H1 (cell line): Measurements from ENCODE around the gene CFAP61. TPM values are rescaled to one million over a fixed set of nuclear protein-coding genes. Genes with fewer than 3 reads are reported as not detected.

ENCODE experiments used
- CTCF ChIA-PET: fragments of 300-600 bp; sonication (Branson Sonifier 250); formaldehyde crosslinking; loops from one replicate; lab custom pipeline; 2021; ENCODE audit not compliant: partially characterized antibody; lab: Charles Lee
- POLR2A ChIA-PET: fragments of 300-600 bp; sonication (Branson Sonifier 250); formaldehyde crosslinking; loops from one replicate; lab custom pipeline; 2021; ENCODE audit warnings: inconsistent platforms; ENCODE audit not compliant: partially characterized antibody; lab: Charles Lee
- DNase-seq, 2 experiments: peaks; one replicate each; pipeline versions ENCODE4 v3.0.0 to v3.0.0-alpha.2; 2010 to 2022; ENCODE audit warnings: low spot score in 2 of 2, low read depth in 1 of 2, mixed read lengths in 1 of 2
- FAIRE-seq: peaks from 2 replicates; lab custom pipeline; 2011; peaks lifted over from hg19 to GRCh38; lab: Jason Lieb, UNC
- H2AFZ ChIP-seq: 2 replicates; pipeline ENCODE4 v1.8.1; 2012; ENCODE audit warnings: low read length, inconsistent platforms
- H2AK5ac ChIP-seq: 2 replicates; pipeline ENCODE4 v1.6.1; 2013; ENCODE audit warnings: low read depth, low read length
- H2BK120ac ChIP-seq: replicated peaks from 2 replicates; pipeline ENCODE3; 2013; ENCODE audit warnings: low read depth, low read length, inconsistent platforms
- H2BK12ac ChIP-seq: 2 replicates; pipeline ENCODE4 v1.6.1; 2013; ENCODE audit warnings: low read depth, low read length
- H2BK15ac ChIP-seq: 2 replicates; pipeline ENCODE4 v1.6.1; 2013; ENCODE audit warnings: low read length
- H2BK20ac ChIP-seq: 2 replicates; pipeline ENCODE4 v1.6.1; 2013; ENCODE audit warnings: low read length
- H2BK5ac ChIP-seq: 2 replicates; pipeline ENCODE4 v1.6.1; 2013; ENCODE audit warnings: low read depth, low read length
- H3K14ac ChIP-seq: 2 replicates; pipeline ENCODE4 v1.6.1; 2013; ENCODE audit warnings: inconsistent platforms; ENCODE audit not compliant: insufficient read length
- H3K18ac ChIP-seq: 2 replicates; pipeline ENCODE4 v1.6.1; 2013; ENCODE audit warnings: low read length; ENCODE audit errors: extremely low read depth
- H3K23ac ChIP-seq: 2 replicates; pipeline ENCODE4 v1.6.1; 2013; ENCODE audit warnings: inconsistent platforms; ENCODE audit not compliant: insufficient read length
- H3K23me2 ChIP-seq: 2 replicates; pipeline ENCODE4 v1.6.1; 2013; ENCODE audit warnings: low read depth, low read length
- H3K27ac ChIP-seq: 2 replicates; pipeline ENCODE4 v1.6.1; 2011; ENCODE audit warnings: low read depth, low read length, inconsistent platforms
- H3K27me3 ChIP-seq, 4 experiments: replicated peaks in 1 of 4; 1 replicate in 1 of 4; 2 replicates in 3 of 4; pipeline versions ENCODE4 v1.6.1 to v1.8.1; 2011 to 2013; ENCODE audit warnings: low read length in 3 of 4, mild to moderate bottlenecking in 3 of 4, inconsistent platforms in 2 of 4, mixed read lengths in 2 of 4, moderate library complexity in 1 of 4; ENCODE audit not compliant: control insufficient read depth in 3 of 4, insufficient read depth in 3 of 4; ENCODE audit errors: extremely low read depth in 1 of 4
- H3K36me3 ChIP-seq, 4 experiments: 2 replicates each; pipeline versions ENCODE4 v1.6.1 to v1.8.1; 2011 to 2013; ENCODE audit warnings: mild to moderate bottlenecking in 4 of 4, low read length in 3 of 4, moderate library complexity in 2 of 4, control low read depth in 1 of 4, inconsistent platforms in 1 of 4; ENCODE audit not compliant: insufficient read depth in 4 of 4, control insufficient read depth in 2 of 4
- H3K4ac ChIP-seq: replicated peaks from 2 replicates; pipeline ENCODE3; 2013; ENCODE audit warnings: low read length, low read depth, mixed read lengths, inconsistent platforms; ENCODE audit not compliant: insufficient read length
- H3K4me1 ChIP-seq, 4 experiments: replicated peaks in 1 of 4; 1 replicate in 1 of 4; 2 replicates in 3 of 4; pipeline versions ENCODE4 v1.6.1 to v1.8.1; 2011 to 2013; ENCODE audit warnings: low read length in 3 of 4, inconsistent platforms in 2 of 4, mixed read lengths in 1 of 4; ENCODE audit not compliant: insufficient read depth in 4 of 4, control insufficient read depth in 3 of 4
- H3K4me2 ChIP-seq, 2 experiments: 2 replicates each; pipeline versions ENCODE4 v1.6.1 to v1.8.1; 2011 to 2013; ENCODE audit warnings: low read depth in 2 of 2, low read length in 2 of 2, control low read depth in 1 of 2, inconsistent platforms in 1 of 2, mild to moderate bottlenecking in 1 of 2; ENCODE audit not compliant: insufficient read depth in 1 of 2
- H3K4me3 ChIP-seq, 4 experiments: fragments of 200-600, 300-600 bp in 1 of 4; sonication (generic), shearing (Covaris generic), sonication (Bioruptor Twin) in 1 of 4; 2 replicates each; pipeline versions ENCODE4 v1.5.1 to v1.8.1; 2011 to 2016; ENCODE audit warnings: low read length in 4 of 4, low read depth in 3 of 4, control low read depth in 2 of 4, inconsistent platforms in 2 of 4, mild to moderate bottlenecking in 2 of 4, mixed read lengths in 1 of 4, moderate library complexity in 1 of 4; ENCODE audit not compliant: insufficient read depth in 2 of 4; ENCODE audit errors: extremely low read depth in 1 of 4
- H3K56ac ChIP-seq: replicated peaks from 2 replicates; pipeline ENCODE3; 2013; ENCODE audit warnings: low read depth, mild to moderate bottlenecking, mixed read lengths, low read length, inconsistent platforms; ENCODE audit not compliant: insufficient read length
- H3K79me1 ChIP-seq: 2 replicates; pipeline ENCODE4 v1.6.1; 2013; ENCODE audit warnings: low read depth, low read length, control low read depth
- H3K79me2 ChIP-seq, 2 experiments: 2 replicates each; pipeline versions ENCODE4 v1.6.1 to v1.8.1; 2012 to 2013; ENCODE audit warnings: low read length in 2 of 2, mild to moderate bottlenecking in 2 of 2, inconsistent platforms in 1 of 2; ENCODE audit not compliant: insufficient read depth in 2 of 2, control insufficient read depth in 1 of 2
- H3K9ac ChIP-seq, 4 experiments: replicated peaks in 1 of 4; 1 replicate in 1 of 4; 2 replicates in 3 of 4; pipeline versions ENCODE4 v1.6.1 to v1.8.1; 2011 to 2013; ENCODE audit warnings: low read depth in 3 of 4, low read length in 3 of 4, control low read depth in 2 of 4, mild to moderate bottlenecking in 2 of 4, moderate library complexity in 2 of 4, inconsistent platforms in 1 of 4; ENCODE audit errors: extremely low read depth in 1 of 4
- H3K9me3 ChIP-seq, 2 experiments: 2 replicates each; pipeline versions ENCODE4 v1.6.1 to v1.8.1; 2012 to 2013; ENCODE audit warnings: mild to moderate bottlenecking in 2 of 2, moderate library complexity in 2 of 2, control low read depth in 1 of 2, inconsistent platforms in 1 of 2, low read depth in 1 of 2, low read length in 1 of 2, mixed read lengths in 1 of 2; ENCODE audit not compliant: insufficient read depth in 2 of 2
- H4K20me1 ChIP-seq, 2 experiments: replicated peaks in 1 of 2; 2 replicates each; pipeline versions ENCODE3 to v1.8.1; 2011 to 2013; ENCODE audit warnings: inconsistent platforms in 2 of 2, low read length in 2 of 2, mild to moderate bottlenecking in 1 of 2; ENCODE audit not compliant: insufficient read depth in 2 of 2, control insufficient read depth in 1 of 2
- H4K5ac ChIP-seq: 2 replicates; pipeline ENCODE4 v1.6.1; 2013; ENCODE audit warnings: low read length, low read depth, mixed read lengths, inconsistent platforms; ENCODE audit not compliant: insufficient read length
- H4K8ac ChIP-seq: 2 replicates; pipeline ENCODE4 v1.8.0; 2013; ENCODE audit warnings: mild to moderate bottlenecking, moderate library complexity, low read length, inconsistent platforms; ENCODE audit not compliant: insufficient read depth; ENCODE audit errors: extremely low read depth
- H4K91ac ChIP-seq: replicated peaks from 2 replicates; pipeline ENCODE3; 2013; ENCODE audit warnings: low read length, mixed read lengths, inconsistent platforms; ENCODE audit not compliant: insufficient read length
- ATF2 ChIP-seq: IDR thresholded peaks from 2 replicates; pipeline ENCODE4 v1.6.1; 2012; ENCODE audit warnings: low read length, inconsistent platforms
- CBX5 ChIP-seq: fragments of 300-800, 300-1000 bp; sonication (generic); IDR thresholded peaks from 2 replicates; pipeline ENCODE4 v1.7.1; 2016; ENCODE audit warnings: antibody characterized with exemption, low read length, low read depth
- CBX8 ChIP-seq: fragments of 300-800, 300-1000 bp; sonication (generic); IDR thresholded peaks from 2 replicates; pipeline ENCODE4 v1.7.1; 2016; ENCODE audit warnings: low read depth, low read length, borderline replicate concordance
- FOSL1 ChIP-seq: IDR thresholded peaks from 2 replicates; pipeline ENCODE4 v1.6.1; 2011; ENCODE audit warnings: mild to moderate bottlenecking, low read depth, low read length, moderate library complexity; ENCODE audit not compliant: insufficient read depth
- GTF2F1 ChIP-seq: IDR thresholded peaks from 2 replicates; pipeline ENCODE4 v1.6.1; 2012; ENCODE audit warnings: low read depth, low read length, improper control_type of control experiment, borderline replicate concordance
- HDAC2 ChIP-seq, 2 experiments: fragments of 300-600 bp in 1 of 2; sonication (generic) in 1 of 2; IDR thresholded peaks; 2 replicates each; pipeline ENCODE4 v1.6.1; 2011 to 2012; ENCODE audit warnings: low read depth in 2 of 2, low read length in 2 of 2, mild to moderate bottlenecking in 2 of 2, moderate library complexity in 2 of 2, borderline replicate concordance in 1 of 2, inconsistent platforms in 1 of 2
- JUN ChIP-seq: IDR thresholded peaks from 2 replicates; pipeline ENCODE4 v1.6.1; 2011; ENCODE audit warnings: low read depth, mild to moderate bottlenecking, improper control_type of control experiment, low read length
- KDM5A ChIP-seq: fragments of 200-600 bp; IDR thresholded peaks from 2 replicates; pipeline ENCODE4 v1.7.1; 2012; ENCODE audit warnings: mild to moderate bottlenecking, low read length, inconsistent platforms, mixed read lengths
- POLR2A ChIP-seq, 2 experiments: IDR thresholded peaks; 1 replicate in 1 of 2; 2 replicates in 1 of 2; pipeline ENCODE4 v1.6.1; 2011; ENCODE audit warnings: low read depth in 2 of 2, low read length in 2 of 2, mild to moderate bottlenecking in 2 of 2; ENCODE audit errors: control extremely low read depth in 1 of 2
- RXRA ChIP-seq: IDR thresholded peaks from 2 replicates; pipeline ENCODE4 v1.6.1; 2011; ENCODE audit warnings: low read depth, mild to moderate bottlenecking, low read length, moderate library complexity; ENCODE audit not compliant: insufficient read depth
- SIRT6 ChIP-seq: IDR thresholded peaks from one replicate; pipeline ENCODE4 v1.7.1; 2012; ENCODE audit warnings: low read length, inconsistent platforms
- SIX5 ChIP-seq: IDR thresholded peaks from 2 replicates; pipeline ENCODE4 v1.6.1; 2011; ENCODE audit warnings: mild to moderate bottlenecking, low read depth, low read length
- SP2 ChIP-seq: IDR thresholded peaks from 2 replicates; pipeline ENCODE4 v1.6.1; 2012; ENCODE audit warnings: mild to moderate bottlenecking, low read length, inconsistent platforms
- SP4 ChIP-seq: IDR thresholded peaks from 2 replicates; pipeline ENCODE4 v1.6.1; 2012; ENCODE audit warnings: low read length, inconsistent platforms
- WGBS, 2 experiments: shearing (Covaris generic) in 1 of 2; methylation state at CpG; one replicate each; pipeline versions ENCODE4 v1.1.6 to v1.1.7; 2013 to 2015; ENCODE audit warnings: low lambda C conversion rate in 2 of 2, mixed read lengths in 2 of 2, inconsistent platforms in 1 of 2, low coverage in 1 of 2, missing lambda C conversion rate in 1 of 2; ENCODE audit not compliant: insufficient replicate concordance in 2 of 2, insufficient coverage in 1 of 2, insufficient read length in 1 of 2; ENCODE audit errors: extremely low coverage in 1 of 2, missing lambda C conversion rate in 1 of 2; 5-methylcytosine and 5-hydroxymethylcytosine counted together
- polyA plus RNA-seq, 7 experiments: library from polyadenylated mRNA; depleted of rRNA in 3 of 7; stranded (reverse) in 5 of 7; unstranded in 2 of 7; fragments of >200 nt in 5 of 7; fragments of 200-250 nt in 2 of 7; gene quantifications; 1 replicate in 5 of 7; 2 replicates in 1 of 7; 4 replicates in 1 of 7; pipeline versions ENCODE4 v1.2.1 to v1.2.3, GENCODE V29; 2011 to 2013; ENCODE audit warnings: missing spikeins in 2 of 7, mixed read lengths in 2 of 7
- total RNA-seq: library from RNA; stranded (reverse); fragmentation: NEBNext Ultra II Directional; extraction: Animal tissue kit (Norgen Biotek cat#: 25700); gene quantifications from 2 replicates; pipeline ENCODE4 v1.2.1, GENCODE V29; 2021

Gene CFAP61
- total and polyA plus RNA-seq, 2 of the 8 experiments (the other 6 are each of a cell fraction or from before 2014, with no cell fraction given) = 0.29 to 0.61 TPM

- FAIRE-seq = no peak
- Histone ChIP-seq H3K27me3 (no peaks in the 10 kb centered on the region), H3K4me3 (no peak overlapping the region), H3K79me1 (no peaks in the 10 kb centered on the region), H3K18ac (no peak overlapping the region), H3K79me2 (no peaks in the 10 kb centered on the region), H4K20me1 (no peaks in the 10 kb centered on the region), H2AFZ (no peak overlapping the region), H4K8ac (no peak overlapping the region), H2BK120ac (no peak overlapping the region), H2BK20ac (no peak overlapping the region), H2AK5ac (no peak overlapping the region), H3K14ac (no peak overlapping the region), H2BK15ac (no peak overlapping the region), H4K5ac (no peak overlapping the region), H3K4me2 (no peak overlapping the region), H3K4ac (no peak overlapping the region), H4K91ac (no peak overlapping the region), H3K36me3 (no peaks in the 10 kb centered on the region), H3K27ac (no peak overlapping the region), H3K9ac (no peak overlapping the region), H3K9me3 (no peaks in the 10 kb centered on the region), H3K4me1 (peaks cover 4 to 12% (median 5%) of the 10 kb centered on the region in 4 experiments; a peak in 6 of 7 replicates), H2BK5ac (no peak overlapping the region), H2BK12ac (no peak overlapping the region), H3K23me2 (no peaks in the 10 kb centered on the region), H3K23ac (no peak overlapping the region), H3K56ac (no peak overlapping the region)
- POLR2A ChIA-PET = no interaction called here
- no peak for DNase-seq
- CTCF ChIA-PET = interaction anchor here (1.1 to 1.4 kb wide), 2 partner anchors 9 to 17 kb away, joined by 3 read pairs; no protein-coding TSS in a partner anchor
- 86% methylated on average over 3 of the region's 3 CpGs; no CpG with 5 or more reads in 1 of the 2 experiments for WGBS, 2 experiments
- TF ChIP-seq POLR2A (IDR thresholded peaks at IDR 0.05; ENCODE audit: control extremely low read depth in 1 of 2, low read depth in 2 of 2, low read length in 2 of 2) = no peak
- no peak for TF ChIP-seq RXRA
- TF ChIP-seq GTF2F1 = no peak
- TF ChIP-seq SIRT6 = no peak
- TF ChIP-seq SIX5 = no peak
- TF ChIP-seq ATF2 = no peak
- no peak for TF ChIP-seq KDM5A
- no peak for TF ChIP-seq HDAC2 (IDR thresholded peaks at IDR 0.05; ENCODE audit: borderline replicate concordance in 1 of 2, low read depth in 2 of 2, low read length in 2 of 2)
- TF ChIP-seq JUN = no peak
- TF ChIP-seq CBX8 = no peak
- TF ChIP-seq CBX5 = no peak
- no peak for TF ChIP-seq SP4
- no peak for TF ChIP-seq FOSL1
- TF ChIP-seq SP2 = no peak
Observed at GRCh38 chr20:20201124-20201523, 148.8 kb downstream of the CFAP61 start.
